ENCODE results near the gene PAH. TPM values are rescaled to one million over a fixed set of nuclear protein-coding genes. Genes with fewer than 3 reads are reported as not detected.

PAH gene
- total and polyA plus RNA-seq, 2 of the 13 experiments (the other 11 are each of a cell fraction or from before 2014, with no cell fraction given): 192 to 451 TPM

DNA sequence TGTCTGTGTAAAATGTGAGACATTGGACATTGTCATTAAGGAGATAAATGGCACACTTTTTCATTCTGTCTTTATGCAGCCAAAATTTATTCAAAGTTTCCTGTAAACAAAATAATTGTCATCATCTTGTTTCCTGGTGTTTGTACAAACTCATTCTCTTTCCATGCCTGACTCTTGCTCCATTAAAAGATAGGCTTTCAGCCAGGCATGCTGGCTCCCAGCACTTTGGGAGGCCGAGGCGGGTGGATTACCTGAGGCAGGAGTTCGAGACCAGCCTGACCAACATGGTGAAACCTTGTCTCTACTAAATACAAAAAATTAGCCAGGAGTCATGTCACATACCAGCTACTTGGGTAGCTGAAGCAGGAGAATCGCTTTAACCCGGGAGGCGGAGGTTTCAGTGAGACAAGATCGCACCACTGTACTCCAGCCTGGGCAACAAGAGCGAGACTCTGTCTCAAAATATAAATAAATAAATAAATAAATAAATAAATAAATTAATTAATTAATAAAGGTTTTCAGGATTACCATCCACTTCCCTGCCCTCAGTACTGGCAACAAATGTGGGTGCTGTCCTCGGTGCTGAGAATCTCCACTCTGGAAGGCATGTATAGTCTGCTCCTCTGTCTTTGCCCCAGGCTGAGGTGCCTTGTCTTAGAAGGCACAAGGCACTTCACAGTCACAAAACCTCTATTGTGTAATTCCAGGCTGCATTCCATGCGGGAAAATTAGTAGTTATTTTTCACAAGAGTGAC lies 83.2 kb downstream of the PAH start (continued):
- no peak for TF ChIP-seq ZBTB3 (CRISPR knock-in tag; IDR thresholded peaks at IDR 0.05; ENCODE audit: borderline replicate concordance, low read depth)
- TF ChIP-seq, protein P1, sequence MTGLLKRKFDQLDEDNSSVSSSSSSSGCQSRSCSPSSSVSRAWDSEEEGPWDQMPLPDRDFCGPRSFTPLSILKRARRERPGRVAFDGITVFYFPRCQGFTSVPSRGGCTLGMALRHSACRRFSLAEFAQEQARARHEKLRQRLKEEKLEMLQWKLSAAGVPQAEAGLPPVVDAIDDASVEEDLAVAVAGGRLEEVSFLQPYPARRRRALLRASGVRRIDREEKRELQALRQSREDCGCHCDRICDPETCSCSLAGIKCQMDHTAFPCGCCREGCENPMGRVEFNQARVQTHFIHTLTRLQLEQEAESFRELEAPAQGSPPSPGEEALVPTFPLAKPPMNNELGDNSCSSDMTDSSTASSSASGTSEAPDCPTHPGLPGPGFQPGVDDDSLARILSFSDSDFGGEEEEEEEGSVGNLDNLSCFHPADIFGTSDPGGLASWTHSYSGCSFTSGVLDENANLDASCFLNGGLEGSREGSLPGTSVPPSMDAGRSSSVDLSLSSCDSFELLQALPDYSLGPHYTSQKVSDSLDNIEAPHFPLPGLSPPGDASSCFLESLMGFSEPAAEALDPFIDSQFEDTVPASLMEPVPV (CRISPR knock-in tag; IDR thresholded peaks at IDR 0.05): no peak
- no peak for TF ChIP-seq PCBP1 (IDR thresholded peaks at IDR 0.05; ENCODE audit: borderline replicate concordance, low read depth, low read length)
- TF ChIP-seq ESRRA (CRISPR knock-in tag; IDR thresholded peaks at IDR 0.05; ENCODE audit: low read depth): no peak
- peak; percentile 94 for TF ChIP-seq MIER2 (CRISPR knock-in tag; IDR thresholded peaks at IDR 0.05)
- TF ChIP-seq, protein P2, sequence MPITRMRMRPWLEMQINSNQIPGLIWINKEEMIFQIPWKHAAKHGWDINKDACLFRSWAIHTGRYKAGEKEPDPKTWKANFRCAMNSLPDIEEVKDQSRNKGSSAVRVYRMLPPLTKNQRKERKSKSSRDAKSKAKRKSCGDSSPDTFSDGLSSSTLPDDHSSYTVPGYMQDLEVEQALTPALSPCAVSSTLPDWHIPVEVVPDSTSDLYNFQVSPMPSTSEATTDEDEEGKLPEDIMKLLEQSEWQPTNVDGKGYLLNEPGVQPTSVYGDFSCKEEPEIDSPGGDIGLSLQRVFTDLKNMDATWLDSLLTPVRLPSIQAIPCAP (CRISPR knock-in tag; IDR thresholded peaks at IDR 0.05; ENCODE audit: low read depth): no peak
- TF ChIP-seq RARA (CRISPR knock-in tag; IDR thresholded peaks at IDR 0.05): peak; percentile 14; the same call in 1 of the 2 replicates
- 0 out of 2 replicates have a peak, but pooled peaks have one; percentile 32 for TF ChIP-seq MEIS2 (CRISPR knock-in tag; IDR thresholded peaks at IDR 0.05)
- TF ChIP-seq ZNF761 (CRISPR knock-in tag; conservative IDR thresholded peaks at IDR 0.05): no peak
- no peak for TF ChIP-seq KLF6 (CRISPR knock-in tag; IDR thresholded peaks at IDR 0.05)
- no peak for TF ChIP-seq SMC3 (IDR thresholded peaks at IDR 0.05; ENCODE audit: low read length)
- TF ChIP-seq, protein P3, sequence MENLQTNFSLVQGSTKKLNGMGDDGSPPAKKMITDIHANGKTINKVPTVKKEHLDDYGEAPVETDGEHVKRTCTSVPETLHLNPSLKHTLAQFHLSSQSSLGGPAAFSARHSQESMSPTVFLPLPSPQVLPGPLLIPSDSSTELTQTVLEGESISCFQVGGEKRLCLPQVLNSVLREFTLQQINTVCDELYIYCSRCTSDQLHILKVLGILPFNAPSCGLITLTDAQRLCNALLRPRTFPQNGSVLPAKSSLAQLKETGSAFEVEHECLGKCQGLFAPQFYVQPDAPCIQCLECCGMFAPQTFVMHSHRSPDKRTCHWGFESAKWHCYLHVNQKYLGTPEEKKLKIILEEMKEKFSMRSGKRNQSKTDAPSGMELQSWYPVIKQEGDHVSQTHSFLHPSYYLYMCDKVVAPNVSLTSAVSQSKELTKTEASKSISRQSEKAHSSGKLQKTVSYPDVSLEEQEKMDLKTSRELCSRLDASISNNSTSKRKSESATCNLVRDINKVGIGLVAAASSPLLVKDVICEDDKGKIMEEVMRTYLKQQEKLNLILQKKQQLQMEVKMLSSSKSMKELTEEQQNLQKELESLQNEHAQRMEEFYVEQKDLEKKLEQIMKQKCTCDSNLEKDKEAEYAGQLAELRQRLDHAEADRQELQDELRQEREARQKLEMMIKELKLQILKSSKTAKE (CRISPR knock-in tag; IDR thresholded peaks at IDR 0.05; ENCODE audit: borderline replicate concordance): no peak

Data from HepG2 (cell line).